GM19397 (cell line): ENCODE results near the gene GYS1.

ENCODE experiments used
- ATAC-seq: cut with Tn5 transposase; IDR thresholded peaks from one replicate; pipeline ENCODE4 v1.9.1; 2021; ENCODE audit warnings: mild to moderate bottlenecking, moderate library complexity; ENCODE audit not compliant: unreplicated experiment

The GYS1 gene

GRCh38 chr19:48965040-48965805 is 27.9 kb downstream of the GYS1 start, which contains the start of gene FTL:
Gene FTL, plus strand, starts transcription at chr19:48965309. Its CDS starts 199 bp downstream, at chr19:48965508.
- ATAC-seq = peak; percentile 61

GRCh38 chr19:48964205-48965039 is 28.7 kb downstream of the GYS1 start:
- no peak for ATAC-seq

GRCh38 chr19:48963371-48964204 is 29.5 kb downstream of the GYS1 start:
- ATAC-seq = no peak

- no peak for ATAC-seq
Observed at GRCh38 chr19:48962849-48963165, 30.3 kb downstream of the GYS1 start.

- no peak for ATAC-seq
Observed at GRCh38 chr19:48962029-48962848, 30.9 kb downstream of the GYS1 start.

- ATAC-seq = no peak
Observed at GRCh38 chr19:48961673-48962028, 31.5 kb downstream of the GYS1 start.

GRCh38 chr19:48961051-48961649 is 32.0 kb downstream of the GYS1 start:
- ATAC-seq = no peak

GRCh38 chr19:48959341-48960239 is 33.5 kb downstream of the GYS1 start:
- no peak for ATAC-seq

- ATAC-seq = no peak
Observed at GRCh38 chr19:48958006-48958405, 35.1 kb downstream of the GYS1 start.

GRCh38 chr19:48955308-48955958 is 37.7 kb downstream of the GYS1 start:
- no peak for ATAC-seq

GRCh38 chr19:48954595-48955307 is 38.4 kb downstream of the GYS1 start, which contains the start of gene BAX:
Gene BAX, plus strand, starts transcription at chr19:48954875. Its CDS starts 54 bp downstream, at chr19:48954929.
- ATAC-seq = peak; percentile 96

GRCh38 chr19:48953990-48954594 is 39.0 kb downstream of the GYS1 start:
- ATAC-seq = no peak

GRCh38 chr19:48953141-48953540 is 40.0 kb downstream of the GYS1 start:
- ATAC-seq = no peak

GRCh38 chr19:48950830-48951519 is 42.1 kb downstream of the GYS1 start:
- ATAC-seq = no peak

- no peak for ATAC-seq
Observed at GRCh38 chr19:48950159-48950558, 43.0 kb downstream of the GYS1 start.

GRCh38 chr19:48947258-48947542 is 45.9 kb downstream of the GYS1 start:
- no peak for ATAC-seq
